Measurements from ENCODE around the gene PLLP.
A peak's percentile ranks its signal among the peaks of the same experiment; 100 is the strongest.

PLLP gene

DNA sequence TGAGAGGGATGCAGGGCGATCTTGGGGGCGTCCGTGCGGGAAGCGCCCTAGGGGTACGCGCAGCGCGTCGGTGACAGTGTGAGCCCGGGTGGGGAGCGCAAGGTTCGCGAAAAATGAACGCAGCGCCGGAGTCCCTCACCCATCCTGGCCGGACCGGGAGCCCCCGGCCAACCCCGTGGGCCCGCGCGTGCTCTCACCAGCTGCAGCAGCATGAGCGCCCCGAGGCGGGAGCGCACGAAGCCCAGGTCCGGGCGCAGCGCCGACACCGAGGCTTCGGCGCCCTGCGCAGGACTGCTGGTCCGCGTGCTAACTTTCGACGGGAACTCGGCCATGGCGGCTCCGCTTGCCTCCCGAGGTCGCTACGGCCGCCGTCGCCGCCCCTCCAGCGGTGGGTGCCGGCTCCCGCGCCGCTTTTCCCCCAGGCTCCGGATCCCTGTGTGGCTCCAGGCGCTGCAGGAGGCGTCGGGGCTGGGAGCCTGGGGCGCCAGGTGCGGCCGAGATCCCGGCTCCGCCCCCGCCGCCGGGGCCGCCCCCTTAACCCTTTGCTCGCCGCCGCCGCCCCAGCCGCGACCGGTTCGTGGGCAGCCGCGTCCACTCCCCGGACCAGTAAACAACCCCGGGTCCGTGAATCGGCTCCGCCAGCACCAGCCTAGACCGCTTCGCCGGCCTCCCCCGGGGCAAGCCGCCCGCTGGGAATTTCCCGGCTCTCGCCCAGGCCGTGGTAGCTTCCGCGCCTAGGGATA, at the start of gene PLLP:
Gene PLLP (minus strand): TSS at position 464 of the 743 bp plus-strand sequence. CDS start 132 bp downstream, at position 332.
- DNase-seq (ENCODE audit: low read depth) = peak; percentile 59

- DNase-seq (ENCODE audit: low read depth) = no peak
Measured at GRCh38 chr16:57333402-57333801, 48.9 kb upstream of the PLLP start.

DNA sequence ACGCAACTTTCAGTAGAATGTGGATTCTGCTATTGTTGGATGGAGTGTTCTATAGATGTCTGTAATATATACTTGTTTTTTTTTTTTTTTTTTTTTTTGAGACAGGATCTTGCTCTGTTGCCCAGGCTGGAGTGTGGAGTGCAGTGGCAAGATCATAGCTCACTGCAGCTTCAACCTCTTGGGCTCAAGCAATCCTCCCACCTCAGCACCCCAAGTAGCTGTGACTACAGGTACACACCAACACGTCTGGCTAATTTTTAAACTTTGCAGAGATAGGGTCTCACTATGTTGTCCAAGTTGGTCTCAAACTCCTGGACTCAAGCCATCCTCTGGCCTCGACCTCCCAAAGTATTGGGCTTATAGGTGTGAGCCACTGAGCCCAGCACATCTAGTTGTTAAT, 46.9 kb upstream of the PLLP start:
- no peak for DNase-seq (ENCODE audit: low read depth)

DNA sequence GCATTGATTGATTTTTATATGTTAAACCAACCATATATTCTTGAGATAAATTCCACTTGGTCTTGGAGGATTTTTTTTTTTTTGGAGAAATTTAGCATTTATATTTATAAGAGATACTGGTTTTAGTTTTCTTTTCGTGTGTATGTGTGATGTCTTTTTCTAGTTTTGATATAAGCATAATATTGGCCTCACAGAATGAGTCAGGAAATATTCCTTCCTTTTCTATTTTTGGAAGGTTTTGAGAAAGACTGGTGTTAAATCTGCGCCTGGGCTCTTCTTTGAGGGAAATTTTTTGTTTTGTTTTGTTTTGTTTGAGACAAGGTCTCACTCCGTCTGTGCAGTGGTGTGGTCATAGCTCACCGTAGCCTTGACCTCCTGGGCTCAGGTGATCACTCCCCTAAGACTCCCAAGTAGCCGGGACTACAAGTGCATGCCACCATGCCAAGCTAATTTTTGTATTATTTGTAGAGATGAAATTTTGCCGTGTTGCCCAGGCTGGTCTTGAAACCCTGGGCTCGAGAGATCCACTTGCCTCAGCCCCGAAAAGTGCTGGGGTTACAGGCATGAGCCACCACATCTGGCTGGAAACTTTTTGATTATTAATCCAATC, 45.4 kb upstream of the PLLP start:
- no peak for DNase-seq (ENCODE audit: low read depth)

DNA sequence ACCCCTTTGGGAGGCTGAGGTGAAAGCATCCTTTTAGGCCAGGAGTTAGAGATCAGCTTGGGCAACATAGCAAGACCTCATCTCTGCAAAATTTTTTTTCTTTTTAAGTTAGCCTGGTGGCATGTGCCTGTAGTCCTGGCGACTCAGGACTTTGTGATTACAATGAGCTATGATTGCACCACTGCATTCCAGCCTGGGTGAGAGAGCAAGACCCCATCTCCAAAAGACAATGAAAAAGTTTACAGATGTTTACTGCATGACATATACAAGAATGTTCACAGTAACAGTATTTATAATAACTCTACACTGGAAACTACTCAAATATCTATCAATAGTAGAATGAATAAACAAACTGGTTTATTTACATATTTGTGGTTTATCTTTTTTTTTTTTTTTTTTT, 41.0 kb upstream of the PLLP start:
- peak; percentile 52 for DNase-seq (ENCODE audit: low read depth)

GRCh38 chr16:57324749-57325148, 40.3 kb upstream of the PLLP start:
- no peak for DNase-seq (ENCODE audit: low read depth)

GRCh38 chr16:57319646-57320045, 35.2 kb upstream of the PLLP start:
- no peak for DNase-seq (ENCODE audit: low read depth)

DNA sequence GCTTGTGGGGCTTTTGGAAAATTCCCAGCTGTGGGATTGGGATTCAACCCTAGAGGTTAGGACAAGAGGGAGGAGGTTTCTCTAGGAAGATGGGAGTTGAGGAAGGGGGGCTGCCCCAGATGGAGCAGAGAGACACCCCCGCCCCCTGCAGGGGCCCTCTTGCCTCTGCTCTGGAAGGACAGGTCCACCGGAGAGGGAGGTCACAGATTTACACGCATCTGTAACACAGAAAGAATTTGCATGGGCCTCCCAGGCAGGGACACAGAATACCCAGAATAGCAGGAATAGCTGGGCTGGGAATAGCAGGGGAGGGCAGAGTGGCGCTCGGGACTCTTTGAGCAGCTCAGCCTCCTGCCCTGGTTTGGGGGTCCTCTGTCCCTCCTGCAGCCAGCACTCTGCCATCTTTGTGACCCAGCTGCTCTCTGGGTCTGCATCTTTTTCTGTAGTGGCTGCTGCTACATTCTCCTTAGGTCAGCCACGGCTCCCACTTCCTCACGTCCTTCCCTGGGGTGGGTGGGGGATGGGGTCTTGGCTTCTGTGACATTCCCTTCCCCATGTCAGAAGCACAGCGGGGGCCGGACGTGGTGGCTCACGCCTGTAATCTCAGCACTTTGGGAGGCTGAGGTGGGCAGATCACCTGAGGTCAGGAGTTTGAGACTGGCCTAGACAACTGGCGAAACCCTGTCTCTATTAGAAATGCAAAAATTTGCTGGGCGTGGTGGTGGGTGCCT, 33.9 kb upstream of the PLLP start:
- no peak for DNase-seq (ENCODE audit: low read depth)

DNA sequence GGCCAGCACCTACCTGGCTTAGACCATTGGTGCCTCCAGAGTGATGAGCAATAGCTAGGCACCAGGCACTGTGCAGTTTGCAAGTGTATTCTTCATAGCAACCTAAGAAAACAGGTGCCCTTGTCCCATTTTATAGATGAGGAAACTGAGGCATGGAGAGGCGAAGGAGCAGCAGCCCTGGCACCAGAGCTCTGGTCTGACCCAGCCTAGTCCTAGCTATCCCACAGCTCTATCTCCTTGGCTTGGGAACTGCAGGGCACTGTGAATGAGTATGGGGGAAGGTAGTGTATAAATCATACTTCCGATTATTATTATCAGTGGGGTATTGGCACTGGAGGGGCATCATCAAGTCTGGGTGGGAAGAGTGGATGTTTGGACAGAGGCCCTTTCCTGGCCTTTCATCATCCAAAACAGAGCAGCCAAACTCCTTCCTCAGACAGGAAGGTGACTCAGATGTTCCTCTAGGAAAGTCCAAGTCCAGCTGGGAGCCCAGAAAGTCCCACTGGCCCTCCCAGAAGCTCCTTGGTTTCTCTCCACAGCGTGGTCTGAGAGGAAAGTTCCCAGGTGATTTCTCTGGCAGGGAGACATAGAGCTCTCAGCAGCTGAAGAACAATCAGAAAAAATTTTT, 32.0 kb upstream of the PLLP start:
- DNase-seq (ENCODE audit: low read depth) = peak; percentile 84

GRCh38 chr16:57315416-57315815, 30.9 kb upstream of the PLLP start:
- DNase-seq (ENCODE audit: low read depth) = no peak

GRCh38 chr16:57314161-57314785, 29.8 kb upstream of the PLLP start:
- no peak for DNase-seq (ENCODE audit: low read depth)

DNA sequence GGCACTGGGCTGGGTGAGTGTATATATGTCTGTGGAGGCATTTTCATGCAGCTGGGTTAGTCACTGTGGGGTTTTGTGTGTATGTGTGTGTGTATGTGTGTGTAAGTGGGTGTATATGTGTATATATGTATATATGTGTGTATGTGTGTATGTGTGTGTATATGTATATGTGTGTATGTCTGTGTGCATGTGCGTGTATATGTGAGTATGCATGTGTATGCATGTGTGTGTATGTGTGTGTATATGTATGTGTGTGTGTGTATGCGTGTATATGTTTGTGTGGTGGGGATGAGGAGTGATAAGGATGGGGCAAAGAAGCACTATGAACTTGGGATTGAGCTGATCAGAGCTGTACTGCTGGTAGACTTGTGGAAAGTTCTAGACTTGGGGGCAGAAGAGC, 29.0 kb upstream of the PLLP start:
- DNase-seq (ENCODE audit: low read depth) = no peak

DNA sequence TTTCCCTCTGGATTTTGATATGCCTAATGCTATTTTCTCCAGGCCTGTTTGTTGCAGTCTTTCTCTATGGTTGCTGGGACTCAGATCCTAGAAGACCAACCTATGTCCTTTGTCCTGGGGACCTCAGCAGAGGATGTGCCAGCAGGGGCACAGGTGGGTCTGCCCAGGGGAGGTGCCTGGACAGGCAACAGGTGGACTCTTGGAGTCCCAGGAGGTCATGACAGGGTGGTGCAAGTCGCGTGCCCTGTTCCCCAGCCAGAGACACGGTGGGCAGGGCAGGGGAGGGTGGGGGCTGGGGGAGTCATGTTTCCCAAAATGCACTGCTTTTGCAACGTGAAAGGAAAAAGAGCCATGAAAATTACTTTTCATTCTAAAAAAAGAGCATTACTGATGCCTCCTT, 26.3 kb upstream of the PLLP start:
- no peak for DNase-seq (ENCODE audit: low read depth)

DNA sequence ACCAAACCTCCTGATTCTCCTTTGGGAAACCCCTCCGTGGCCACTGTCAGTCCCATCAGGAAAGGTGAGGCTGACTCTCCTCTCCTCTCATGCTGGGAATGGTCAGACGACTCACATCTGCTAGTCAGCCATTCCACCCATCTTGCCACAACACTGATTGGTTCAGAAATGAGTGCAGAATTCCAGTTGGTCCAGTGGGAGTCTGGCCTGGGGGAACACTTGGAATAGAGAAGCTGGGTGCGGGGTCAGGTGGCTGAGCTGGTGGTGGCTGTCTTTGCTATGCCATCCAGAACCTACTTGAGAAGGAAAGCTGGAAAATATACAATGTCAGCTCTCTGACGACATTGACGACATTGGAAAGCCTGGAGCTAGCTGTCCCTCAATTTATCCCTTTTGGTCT, 23.6 kb upstream of the PLLP start:
- no peak for DNase-seq (ENCODE audit: low read depth)

DNA sequence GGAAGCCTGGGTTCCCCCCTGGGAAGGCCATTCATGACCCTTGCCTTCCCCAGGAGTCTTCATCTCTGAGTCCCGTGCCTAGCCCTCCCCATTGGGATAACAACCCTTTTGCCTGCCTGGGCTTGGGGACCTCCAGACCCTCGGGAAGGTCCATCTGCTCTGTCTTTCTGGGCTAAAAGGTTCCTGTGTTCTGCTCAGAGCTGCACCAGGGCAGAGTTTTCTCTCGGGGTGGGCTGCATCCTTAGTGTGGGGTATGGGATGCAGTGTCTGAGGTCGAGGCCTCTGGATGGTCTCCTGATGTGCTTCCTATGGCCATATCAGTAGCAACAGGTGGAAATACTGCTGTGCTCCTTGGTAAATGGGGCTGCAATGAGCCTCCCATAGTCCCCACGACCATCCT, 22.9 kb upstream of the PLLP start:
- no peak for DNase-seq (ENCODE audit: low read depth)

GRCh38 chr16:57306676-57307341, 22.3 kb upstream of the PLLP start:
- DNase-seq (ENCODE audit: low read depth) = no peak

DNA sequence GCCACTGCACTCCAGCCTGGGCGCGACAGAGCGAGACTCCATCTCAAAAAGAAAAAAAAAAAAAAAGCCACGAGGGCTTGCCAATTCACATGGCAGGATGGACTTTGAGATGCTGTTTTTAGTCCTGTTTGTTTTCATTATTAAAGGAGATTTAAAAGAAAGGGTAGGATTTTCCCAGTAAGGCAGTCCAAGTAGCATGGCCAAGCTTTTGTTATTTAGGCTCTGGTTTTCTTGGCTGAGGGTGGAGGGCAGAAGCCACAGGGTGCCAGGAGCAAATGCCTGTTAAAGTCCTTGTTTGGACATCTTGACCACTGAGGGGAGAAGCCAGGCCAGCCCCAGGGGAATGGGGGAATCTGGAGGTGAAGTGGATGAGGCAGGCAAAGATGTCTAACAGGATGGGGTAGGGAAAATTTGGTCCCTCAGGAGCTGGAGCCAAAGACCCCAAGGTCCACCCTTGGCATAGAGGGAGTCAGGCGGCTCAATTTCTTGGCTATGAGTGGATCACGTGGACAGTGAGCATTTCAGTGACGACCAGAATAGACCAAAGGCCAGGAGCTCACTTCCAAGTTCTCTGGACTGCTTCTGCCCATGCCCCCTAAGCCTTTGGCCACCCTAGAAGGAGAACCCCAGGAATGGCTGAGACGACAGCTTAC, 20.8 kb upstream of the PLLP start:
- DNase-seq (ENCODE audit: low read depth) = no peak

- DNase-seq (ENCODE audit: low read depth) = peak; percentile 53
Measured at GRCh38 chr16:57304169-57305061, 19.9 kb upstream of the PLLP start.

- no peak for DNase-seq (ENCODE audit: low read depth)
Measured at GRCh38 chr16:57303910-57304168, 19.4 kb upstream of the PLLP start.

All from ELR (cell line).